Activated CD4-positive, alpha-beta T cell treated with anti-CD3 and anti-CD28 coated beads for 4 hours (primary cell): ENCODE measurements around the gene SH3D19.
"Not testable (repeated sequence)": the region's sequence is repeated elsewhere in the genome, so short reads cannot be mapped to it uniquely, and the experiment has no call there.

Source experiments
- DNase-seq, 2 donors: peaks; one replicate each; pipeline ENCODE4 v3.0.0-alpha.2; 2020

SH3D19 gene

GRCh38 chr4:151325111-151325948 lies at the start of gene SH3D19:
Gene SH3D19 (minus strand): TSS chr4:151325605. CDS start chr4:151325352, 253 bp downstream.
- DNase-seq = no peak

- DNase-seq = peak; percentile 69 to 75
Measured at GRCh38 chr4:151362404-151363164, 37.2 kb upstream of the SH3D19 start.

GRCh38 chr4:151361966-151362365 lies 36.6 kb upstream of the SH3D19 start:
- DNase-seq = no peak

GRCh38 chr4:151361126-151361525 lies 35.7 kb upstream of the SH3D19 start:
- DNase-seq = no peak

- DNase-seq = no peak
Measured at GRCh38 chr4:151359576-151359975, 34.2 kb upstream of the SH3D19 start.

GRCh38 chr4:151358266-151358665 lies 32.9 kb upstream of the SH3D19 start:
- DNase-seq = no peak

- DNase-seq = no peak
Measured at GRCh38 chr4:151356510-151356909, 31.1 kb upstream of the SH3D19 start.

GRCh38 chr4:151355155-151355554 lies 29.8 kb upstream of the SH3D19 start:
- no peak for DNase-seq

- no peak for DNase-seq
Measured at GRCh38 chr4:151347490-151348235, 22.3 kb upstream of the SH3D19 start.

GRCh38 chr4:151344948-151345347 lies 19.5 kb upstream of the SH3D19 start:
- no peak for DNase-seq

GRCh38 chr4:151340751-151341385 lies 15.5 kb upstream of the SH3D19 start:
- DNase-seq = no peak

- DNase-seq = no peak
Measured at GRCh38 chr4:151339467-151339866, 14.1 kb upstream of the SH3D19 start.

GRCh38 chr4:151331276-151332042 lies 6.1 kb upstream of the SH3D19 start:
- no peak for DNase-seq

GRCh38 chr4:151329217-151330007 lies 4.0 kb upstream of the SH3D19 start:
- no peak for DNase-seq

GRCh38 chr4:151325949-151326246 lies 493 bp upstream of the SH3D19 start:
- no peak for DNase-seq

GRCh38 chr4:151324752-151325110 lies 674 bp downstream of the SH3D19 start:
- no peak for DNase-seq

- no peak for DNase-seq
Measured at GRCh38 chr4:151324124-151324751, 1.2 kb downstream of the SH3D19 start.

GRCh38 chr4:151323667-151324066 lies 1.7 kb downstream of the SH3D19 start:
- no peak for DNase-seq

- no peak for DNase-seq
Measured at GRCh38 chr4:151322570-151322969, 2.8 kb downstream of the SH3D19 start.

GRCh38 chr4:151322161-151322560 lies 3.2 kb downstream of the SH3D19 start:
- not testable (repeated sequence) for DNase-seq

- DNase-seq = no peak
Measured at GRCh38 chr4:151321586-151321985, 3.8 kb downstream of the SH3D19 start.
